Measurements from ENCODE around the gene GABRA4. TPM values are rescaled to one million over a fixed set of nuclear protein-coding genes. Genes with fewer than 3 reads are reported as not detected.

GABRA4 gene
- total RNA-seq, 1 donor = not detected

DNA sequence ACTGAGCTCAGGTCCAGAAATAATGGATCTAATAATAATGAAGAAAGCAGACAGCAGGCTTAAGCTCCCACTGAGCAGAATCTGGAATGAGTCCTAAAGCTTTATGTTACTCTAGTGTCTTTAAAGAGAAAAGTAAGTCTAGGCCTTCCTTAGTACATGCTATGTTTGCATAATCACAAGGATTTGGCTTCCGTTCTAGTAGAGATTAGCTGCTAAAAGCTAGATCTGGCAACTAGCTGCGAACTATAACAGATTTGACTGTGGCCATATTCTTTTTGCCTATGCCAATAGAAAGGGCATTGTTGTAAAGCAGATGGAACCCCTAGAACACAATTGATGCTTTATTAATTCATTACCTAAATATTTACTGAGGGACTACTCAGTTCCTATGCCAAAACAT is 103.3 kb downstream of the GABRA4 start:
- Histone ChIP-seq H3K4me2 (ENCODE audit: insufficient read depth, low read length) (no peak overlapping the region), H3K36me3 (ENCODE audit: insufficient read depth, low read length) (no peaks in the 10 kb centered on the region), H3K27me3 (ENCODE audit: insufficient read depth, low read length) (no peaks in the 10 kb centered on the region), H3K9me3 (ENCODE audit: low read depth, low read length) (no peaks in the 10 kb centered on the region), H3K4me1 (ENCODE audit: insufficient read depth, low read length) (no peaks in the 10 kb centered on the region), H3K27ac (ENCODE audit: low read depth, low read length) (no peak overlapping the region), H4K20me1 (ENCODE audit: insufficient read depth, low read length) (no peaks in the 10 kb centered on the region), H2AFZ (ENCODE audit: low read length) (no peak overlapping the region), H3K79me2 (ENCODE audit: insufficient read depth, low read length) (no peaks in the 10 kb centered on the region), H3K4me3 (ENCODE audit: insufficient read depth, low read length) (no peak overlapping the region)
- TF ChIP-seq, protein P1, sequence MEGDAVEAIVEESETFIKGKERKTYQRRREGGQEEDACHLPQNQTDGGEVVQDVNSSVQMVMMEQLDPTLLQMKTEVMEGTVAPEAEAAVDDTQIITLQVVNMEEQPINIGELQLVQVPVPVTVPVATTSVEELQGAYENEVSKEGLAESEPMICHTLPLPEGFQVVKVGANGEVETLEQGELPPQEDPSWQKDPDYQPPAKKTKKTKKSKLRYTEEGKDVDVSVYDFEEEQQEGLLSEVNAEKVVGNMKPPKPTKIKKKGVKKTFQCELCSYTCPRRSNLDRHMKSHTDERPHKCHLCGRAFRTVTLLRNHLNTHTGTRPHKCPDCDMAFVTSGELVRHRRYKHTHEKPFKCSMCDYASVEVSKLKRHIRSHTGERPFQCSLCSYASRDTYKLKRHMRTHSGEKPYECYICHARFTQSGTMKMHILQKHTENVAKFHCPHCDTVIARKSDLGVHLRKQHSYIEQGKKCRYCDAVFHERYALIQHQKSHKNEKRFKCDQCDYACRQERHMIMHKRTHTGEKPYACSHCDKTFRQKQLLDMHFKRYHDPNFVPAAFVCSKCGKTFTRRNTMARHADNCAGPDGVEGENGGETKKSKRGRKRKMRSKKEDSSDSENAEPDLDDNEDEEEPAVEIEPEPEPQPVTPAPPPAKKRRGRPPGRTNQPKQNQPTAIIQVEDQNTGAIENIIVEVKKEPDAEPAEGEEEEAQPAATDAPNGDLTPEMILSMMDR (IDR thresholded peaks at IDR 0.05; ENCODE audit: extremely low read depth, low read depth, low read length) = no peak
- no peak for DNase-seq (ENCODE audit: insufficient read length, low spot score, missing footprints)

DNA sequence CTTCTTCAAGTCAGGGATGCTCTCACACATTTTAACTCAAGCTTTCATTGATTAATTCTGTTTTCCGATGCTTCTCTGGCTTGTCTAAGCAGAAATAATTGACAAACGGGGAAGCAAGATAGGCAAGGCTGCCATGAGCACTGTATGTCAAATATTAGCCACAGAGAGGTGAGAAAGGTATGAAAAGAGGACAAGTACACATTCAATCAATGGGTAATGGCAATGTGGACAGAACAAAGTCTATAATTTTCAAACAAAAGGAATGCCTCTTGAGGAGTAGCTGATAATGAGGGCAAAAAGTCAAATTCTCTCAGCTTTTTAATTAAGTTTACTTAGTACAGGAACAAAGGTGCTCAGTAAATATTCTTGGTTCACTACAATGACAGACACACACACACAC is 104.0 kb downstream of the GABRA4 start:
- H2AFZ ChIP-seq (ENCODE audit: low read length) = no peak overlapping the region
- no peaks in the 10 kb centered on the region for H4K20me1 ChIP-seq (ENCODE audit: insufficient read depth, low read length)
- H3K27ac ChIP-seq (ENCODE audit: low read depth, low read length) = no peak overlapping the region
- H3K27me3 ChIP-seq (ENCODE audit: insufficient read depth, low read length) = no peaks in the 10 kb centered on the region
- DNase-seq (ENCODE audit: insufficient read length, low spot score, missing footprints) = no peak
- H3K4me1 ChIP-seq (ENCODE audit: insufficient read depth, low read length) = no peaks in the 10 kb centered on the region
- no peaks in the 10 kb centered on the region for H3K79me2 ChIP-seq (ENCODE audit: insufficient read depth, low read length)
- TF ChIP-seq, protein P1 (IDR thresholded peaks at IDR 0.05; ENCODE audit: extremely low read depth, low read depth, low read length) = no peak
- H3K4me3 ChIP-seq (ENCODE audit: insufficient read depth, low read length) = no peak overlapping the region
- H3K4me2 ChIP-seq (ENCODE audit: insufficient read depth, low read length) = no peak overlapping the region
- no peaks in the 10 kb centered on the region for H3K36me3 ChIP-seq (ENCODE audit: insufficient read depth, low read length)
- no peaks in the 10 kb centered on the region for H3K9me3 ChIP-seq (ENCODE audit: low read depth, low read length)

DNA sequence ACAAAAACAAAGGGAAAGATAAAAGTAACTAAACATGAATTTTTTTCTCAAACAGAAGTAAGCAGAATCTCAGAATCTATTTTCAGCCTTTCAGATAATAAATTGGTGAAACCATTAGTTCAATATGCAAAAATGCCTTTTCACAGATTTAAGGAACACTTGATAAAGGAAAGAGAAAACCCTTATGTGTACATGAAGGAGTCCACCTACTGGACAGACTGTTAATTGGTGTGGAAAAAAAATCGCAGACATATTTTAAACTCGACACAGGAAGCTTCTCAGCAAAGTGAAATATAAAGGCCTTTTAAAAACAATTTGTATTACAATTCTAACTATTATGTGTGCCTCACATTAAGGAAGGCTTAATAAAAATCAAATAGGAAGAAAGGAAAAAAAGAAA is 106.7 kb downstream of the GABRA4 start:
- Histone ChIP-seq H3K9me3 (ENCODE audit: low read depth, low read length) (no peaks in the 10 kb centered on the region), H3K4me2 (ENCODE audit: insufficient read depth, low read length) (no peak overlapping the region), H3K36me3 (ENCODE audit: insufficient read depth, low read length) (no peaks in the 10 kb centered on the region), H2AFZ (ENCODE audit: low read length) (no peak overlapping the region), H3K4me3 (ENCODE audit: insufficient read depth, low read length) (no peak overlapping the region), H4K20me1 (ENCODE audit: insufficient read depth, low read length) (no peaks in the 10 kb centered on the region), H3K27ac (ENCODE audit: low read depth, low read length) (no peak overlapping the region), H3K4me1 (ENCODE audit: insufficient read depth, low read length) (no peaks in the 10 kb centered on the region), H3K27me3 (ENCODE audit: insufficient read depth, low read length) (no peaks in the 10 kb centered on the region), H3K79me2 (ENCODE audit: insufficient read depth, low read length) (no peaks in the 10 kb centered on the region)
- TF ChIP-seq, protein P1 (IDR thresholded peaks at IDR 0.05; ENCODE audit: extremely low read depth, low read depth, low read length) = peak; percentile 37
- DNase-seq (ENCODE audit: insufficient read length, low spot score, missing footprints) = peak; percentile 55

DNA sequence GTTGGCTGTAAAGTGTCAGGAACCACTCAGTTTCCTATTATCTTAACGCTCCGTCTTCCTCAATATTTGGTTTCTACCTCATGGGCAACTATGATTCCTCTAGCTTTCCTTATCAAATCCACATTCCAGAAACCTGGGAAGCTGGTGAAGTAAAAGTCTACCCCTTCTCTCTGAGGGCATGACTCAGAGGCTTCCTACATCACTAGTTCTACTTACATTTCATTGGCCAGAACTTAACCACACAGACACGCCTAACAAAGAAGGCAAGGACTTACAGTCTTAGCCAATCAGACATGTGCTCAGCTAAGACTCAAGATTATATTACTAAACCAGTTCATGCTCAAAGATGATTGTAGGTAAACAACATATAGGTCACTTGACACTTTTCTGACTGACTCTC is 114.7 kb downstream of the GABRA4 start:
- no peaks in the 10 kb centered on the region for H4K20me1 ChIP-seq (ENCODE audit: insufficient read depth, low read length)
- H3K4me3 ChIP-seq (ENCODE audit: insufficient read depth, low read length) = no peak overlapping the region
- no peaks in the 10 kb centered on the region for H3K36me3 ChIP-seq (ENCODE audit: insufficient read depth, low read length)
- no peak overlapping the region for H3K4me2 ChIP-seq (ENCODE audit: insufficient read depth, low read length)
- no peak overlapping the region for H2AFZ ChIP-seq (ENCODE audit: low read length)
- H3K9me3 ChIP-seq (ENCODE audit: low read depth, low read length) = no peaks in the 10 kb centered on the region
- H3K27me3 ChIP-seq (ENCODE audit: insufficient read depth, low read length) = no peaks in the 10 kb centered on the region
- no peaks in the 10 kb centered on the region for H3K4me1 ChIP-seq (ENCODE audit: insufficient read depth, low read length)
- TF ChIP-seq, protein P1 (IDR thresholded peaks at IDR 0.05; ENCODE audit: extremely low read depth, low read depth, low read length) = no peak
- DNase-seq (ENCODE audit: insufficient read length, low spot score, missing footprints) = peak; percentile 25
- no peak overlapping the region for H3K27ac ChIP-seq (ENCODE audit: low read depth, low read length)
- H3K79me2 ChIP-seq (ENCODE audit: insufficient read depth, low read length) = no peaks in the 10 kb centered on the region
